ENCODE results near the gene HPCAL4. TPM values are rescaled to one million over a fixed set of nuclear protein-coding genes. Genes with fewer than 3 reads are reported as not detected.

The HPCAL4 gene
- total RNA-seq, 1 experiment from 2014 or later = 0.14 TPM

DNA sequence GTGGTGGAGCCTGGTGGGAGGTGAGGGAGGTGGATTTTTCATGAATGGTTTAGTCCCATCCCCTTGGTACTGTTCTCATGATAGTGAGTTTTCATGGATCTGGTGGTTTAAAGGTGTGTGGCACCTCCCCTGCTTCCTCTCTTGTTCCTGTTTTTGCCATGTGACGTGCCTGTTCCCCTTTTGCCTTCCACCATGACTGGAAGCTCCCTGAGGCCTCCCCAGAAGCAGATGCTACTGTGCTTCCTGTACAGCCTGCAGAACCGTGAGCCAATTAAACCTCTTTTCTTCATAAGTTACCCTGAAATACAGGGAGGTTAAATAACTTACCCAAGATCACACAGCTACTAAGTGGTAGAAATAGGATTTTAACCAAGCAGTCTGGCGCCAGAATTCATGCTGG lies 47.5 kb downstream of the HPCAL4 start:
- Histone ChIP-seq H3K4me3 (ENCODE audit: low read depth, low read length) (no peak overlapping the region), H3K4me1 (peaks cover 11% of the 10 kb centered on the region), H3K36me3 (ENCODE audit: control insufficient read depth, insufficient read depth, low read length) (no peaks in the 10 kb centered on the region), H3K9me3 (no peaks in the 10 kb centered on the region), H3K27me3 (replicated peaks; ENCODE audit: control insufficient read depth, insufficient read depth, low read length) (no peaks in the 10 kb centered on the region)
- H3K36me3 Mint-ChIP-seq (ENCODE audit: insufficient read depth, unreplicated experiment) = peaks cover 4% of the 10 kb centered on the region
- H3K27me3 Mint-ChIP-seq (ENCODE audit: insufficient read depth, unreplicated experiment) = no peaks in the 10 kb centered on the region
- H3K27ac Mint-ChIP-seq (ENCODE audit: unreplicated experiment) = no peak overlapping the region
- H3K4me1 Mint-ChIP-seq (ENCODE audit: low read depth, unreplicated experiment) = peaks cover 7% of the 10 kb centered on the region
- no TSS peak for BruUV-seq (replicated peaks)
- CTCF ChIA-PET = no interaction called here
- no peak for TF ChIP-seq CTCF (IDR thresholded peaks at IDR 0.05; ENCODE audit: insufficient read depth in 1 of 2, low read depth in 1 of 2, low read length in 1 of 2, severe bottlenecking in 1 of 2, unreplicated experiment in 1 of 2)
- intact Hi-C loops (cut with micrococcal nuclease; ENCODE audit: unreplicated experiment) = no loop called here
- no peaks in the 10 kb centered on the region for H3K9me3 Mint-ChIP-seq (ENCODE audit: unreplicated experiment)
- POLR2A ChIA-PET = no interaction called here
- no peak for DNase-seq
- H3K4me3 Mint-ChIP-seq (ENCODE audit: unreplicated experiment) = no peak overlapping the region

GRCh38 chr1:39642796-39643195 lies 48.4 kb downstream of the HPCAL4 start:
- Mint-ChIP-seq H3K36me3 (ENCODE audit: insufficient read depth, unreplicated experiment) (peaks cover 4% of the 10 kb centered on the region), H3K4me3 (ENCODE audit: unreplicated experiment) (no peak overlapping the region), H3K9me3 (ENCODE audit: unreplicated experiment) (no peaks in the 10 kb centered on the region), H3K27ac (ENCODE audit: unreplicated experiment) (no peak overlapping the region), H3K27me3 (ENCODE audit: insufficient read depth, unreplicated experiment) (no peaks in the 10 kb centered on the region), H3K4me1 (ENCODE audit: low read depth, unreplicated experiment) (peaks cover 7% of the 10 kb centered on the region)
- Histone ChIP-seq H3K4me1 (peaks cover 11% of the 10 kb centered on the region), H3K4me3 (ENCODE audit: low read depth, low read length) (no peak overlapping the region), H3K9me3 (no peaks in the 10 kb centered on the region), H3K36me3 (ENCODE audit: control insufficient read depth, insufficient read depth, low read length) (no peaks in the 10 kb centered on the region), H3K27me3 (replicated peaks; ENCODE audit: control insufficient read depth, insufficient read depth, low read length) (no peaks in the 10 kb centered on the region)
- no peak for TF ChIP-seq CTCF (IDR thresholded peaks at IDR 0.05; ENCODE audit: insufficient read depth in 1 of 2, low read depth in 1 of 2, low read length in 1 of 2, severe bottlenecking in 1 of 2, unreplicated experiment in 1 of 2)
- CTCF ChIA-PET = no interaction called here
- BruUV-seq (replicated peaks) = no TSS peak
- intact Hi-C loops (cut with micrococcal nuclease; ENCODE audit: unreplicated experiment) = no loop called here
- no peak for DNase-seq
- POLR2A ChIA-PET = no interaction called here

DNA sequence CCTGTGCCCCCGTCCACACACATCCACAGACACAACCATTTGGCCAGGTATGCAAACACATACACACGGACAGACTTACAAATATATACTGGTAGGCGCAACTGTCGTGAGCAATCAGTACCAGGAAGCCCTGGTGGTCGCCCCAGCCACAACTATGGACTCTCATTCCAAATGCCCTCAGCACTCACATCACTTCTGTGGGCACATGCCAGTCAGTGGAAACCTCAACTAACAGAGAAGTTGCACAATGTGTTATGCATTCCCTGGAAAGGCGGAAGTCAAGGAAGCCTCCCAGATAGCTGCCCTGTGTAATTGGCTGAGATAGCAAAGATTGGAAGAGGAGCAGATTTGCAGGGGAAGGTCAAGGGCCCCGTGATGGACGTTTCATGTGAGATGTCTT lies 50.4 kb downstream of the HPCAL4 start:
- DNase-seq = no peak
- Mint-ChIP-seq H3K9me3 (ENCODE audit: unreplicated experiment) (no peaks in the 10 kb centered on the region), H3K27me3 (ENCODE audit: insufficient read depth, unreplicated experiment) (no peaks in the 10 kb centered on the region), H3K36me3 (ENCODE audit: insufficient read depth, unreplicated experiment) (peaks cover 4% of the 10 kb centered on the region), H3K4me1 (ENCODE audit: low read depth, unreplicated experiment) (no peaks in the 10 kb centered on the region), H3K4me3 (ENCODE audit: unreplicated experiment) (no peak overlapping the region), H3K27ac (ENCODE audit: unreplicated experiment) (no peak overlapping the region)
- TF ChIP-seq CTCF (IDR thresholded peaks at IDR 0.05; ENCODE audit: insufficient read depth in 1 of 2, low read depth in 1 of 2, low read length in 1 of 2, severe bottlenecking in 1 of 2, unreplicated experiment in 1 of 2) = no peak
- no peaks in the 10 kb centered on the region for H3K36me3 ChIP-seq (ENCODE audit: control insufficient read depth, insufficient read depth, low read length)
- H3K4me1 ChIP-seq = peaks cover 6% of the 10 kb centered on the region; the same call in 1 of the 2 replicates
- no peak overlapping the region for H3K4me3 ChIP-seq (ENCODE audit: low read depth, low read length)
- POLR2A ChIA-PET = no interaction called here
- no peaks in the 10 kb centered on the region for H3K9me3 ChIP-seq
- intact Hi-C loops (cut with micrococcal nuclease; ENCODE audit: unreplicated experiment) = no loop called here
- BruUV-seq (replicated peaks) = no TSS peak
- CTCF ChIA-PET = interaction anchor here (2.1 kb wide), 1 partner anchor 35 kb away, joined by 10 read pairs; no protein-coding TSS in a partner anchor
- no peaks in the 10 kb centered on the region for H3K27me3 ChIP-seq (replicated peaks; ENCODE audit: control insufficient read depth, insufficient read depth, low read length)
